ENCODE data around the gene DCP1A. TPM values are rescaled to one million over a fixed set of nuclear protein-coding genes. Genes with fewer than 3 reads are reported as not detected.
"Not testable (repeated sequence)": the region's sequence is repeated elsewhere in the genome, so short reads cannot be mapped to it uniquely, and the experiment has no call there.

DCP1A gene
- total RNA-seq, 1 donor from 2014 or later = 15.6 TPM

DNA sequence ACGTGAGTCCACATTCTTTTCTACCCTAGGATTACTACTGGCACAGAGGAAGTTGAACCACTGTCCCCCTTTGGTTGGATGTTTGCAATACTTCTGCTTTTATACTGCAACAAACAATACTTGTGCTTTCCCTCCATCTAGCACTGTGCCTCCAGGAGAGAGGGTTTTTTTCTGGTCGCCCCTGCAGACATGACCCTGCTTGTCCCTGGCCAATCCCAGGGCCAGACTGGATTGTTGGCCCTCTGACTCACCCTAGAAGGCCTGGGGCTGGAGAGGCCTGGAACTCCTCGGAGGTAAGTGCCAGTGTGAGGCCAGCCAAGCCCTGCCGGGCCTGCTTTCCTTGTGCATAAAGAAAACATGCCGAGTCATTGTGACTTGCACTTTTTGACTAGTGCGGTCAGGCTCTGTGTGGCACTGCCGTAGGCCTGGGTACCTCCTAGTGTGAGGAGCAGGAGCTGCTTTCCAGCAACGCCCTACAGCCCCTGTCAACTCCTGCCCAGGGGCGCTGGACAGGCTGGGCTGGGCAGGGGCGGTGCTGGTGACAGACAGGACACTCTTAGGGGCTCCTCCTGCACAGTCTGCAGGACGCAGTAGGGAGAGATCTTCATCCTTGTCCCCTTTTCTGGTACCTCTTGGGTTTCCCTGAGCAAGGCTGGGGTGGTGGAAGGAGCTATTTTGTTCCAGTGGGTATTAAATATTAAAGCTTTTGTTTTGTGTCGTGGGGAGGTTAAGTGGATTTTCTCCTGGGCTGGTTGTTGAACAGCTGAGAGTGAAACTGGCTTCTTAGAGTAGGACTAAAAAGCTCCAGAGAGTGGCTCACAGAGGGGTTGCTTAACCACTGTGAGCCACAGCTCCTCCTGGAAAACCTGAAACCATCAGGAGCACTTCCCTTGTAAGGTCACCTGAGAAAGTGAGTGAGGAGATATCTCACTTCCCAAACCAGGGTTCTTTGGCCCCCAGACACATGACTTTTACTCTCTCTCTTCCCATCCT is 77.2 kb downstream of the DCP1A start:
- DNase-seq (ENCODE audit: low read depth) = peak; percentile 94
- TF ChIP-seq, protein P1, sequence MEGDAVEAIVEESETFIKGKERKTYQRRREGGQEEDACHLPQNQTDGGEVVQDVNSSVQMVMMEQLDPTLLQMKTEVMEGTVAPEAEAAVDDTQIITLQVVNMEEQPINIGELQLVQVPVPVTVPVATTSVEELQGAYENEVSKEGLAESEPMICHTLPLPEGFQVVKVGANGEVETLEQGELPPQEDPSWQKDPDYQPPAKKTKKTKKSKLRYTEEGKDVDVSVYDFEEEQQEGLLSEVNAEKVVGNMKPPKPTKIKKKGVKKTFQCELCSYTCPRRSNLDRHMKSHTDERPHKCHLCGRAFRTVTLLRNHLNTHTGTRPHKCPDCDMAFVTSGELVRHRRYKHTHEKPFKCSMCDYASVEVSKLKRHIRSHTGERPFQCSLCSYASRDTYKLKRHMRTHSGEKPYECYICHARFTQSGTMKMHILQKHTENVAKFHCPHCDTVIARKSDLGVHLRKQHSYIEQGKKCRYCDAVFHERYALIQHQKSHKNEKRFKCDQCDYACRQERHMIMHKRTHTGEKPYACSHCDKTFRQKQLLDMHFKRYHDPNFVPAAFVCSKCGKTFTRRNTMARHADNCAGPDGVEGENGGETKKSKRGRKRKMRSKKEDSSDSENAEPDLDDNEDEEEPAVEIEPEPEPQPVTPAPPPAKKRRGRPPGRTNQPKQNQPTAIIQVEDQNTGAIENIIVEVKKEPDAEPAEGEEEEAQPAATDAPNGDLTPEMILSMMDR (IDR thresholded peaks at IDR 0.05; ENCODE audit: insufficient read depth, low read length, poor library complexity, severe bottlenecking) = peak; percentile 16
- no peak overlapping the region for H3K4me3 ChIP-seq (ENCODE audit: low read depth, low read length)
- no peaks in the 10 kb centered on the region for H3K27me3 ChIP-seq (ENCODE audit: control insufficient read depth, insufficient read depth, low read length)
- H3K36me3 ChIP-seq (ENCODE audit: control insufficient read depth, insufficient read depth, low read length) = no peaks in the 10 kb centered on the region

GRCh38 chr3:53269193-53269592 is 78.2 kb downstream of the DCP1A start:
- DNase-seq (ENCODE audit: low read depth); H3K4me3 ChIP-seq (ENCODE audit: low read depth, low read length); H3K27me3 ChIP-seq (ENCODE audit: control insufficient read depth, insufficient read depth, low read length); H3K36me3 ChIP-seq (ENCODE audit: control insufficient read depth, insufficient read depth, low read length): not testable (repeated sequence)

DNA sequence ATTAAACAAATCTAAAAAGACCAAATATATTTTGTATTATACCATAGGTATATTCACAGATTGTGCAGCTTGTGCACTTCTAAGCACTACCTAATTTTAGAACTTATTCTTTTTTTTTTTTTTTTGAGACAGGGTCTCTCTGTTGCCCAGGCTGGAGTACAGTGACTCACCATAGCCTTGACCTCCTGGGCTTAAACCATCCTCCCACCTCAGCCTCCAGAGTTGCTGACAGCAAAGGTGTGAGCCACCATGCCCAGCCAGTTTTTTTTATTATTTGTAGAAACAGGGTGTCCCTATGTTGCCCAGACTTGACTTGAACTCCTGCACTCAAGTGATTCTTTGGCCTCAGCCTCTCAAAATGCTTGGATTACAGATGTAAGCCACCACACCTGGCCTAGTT is 79.6 kb downstream of the DCP1A start:
- no peak for DNase-seq (ENCODE audit: low read depth)

DNA sequence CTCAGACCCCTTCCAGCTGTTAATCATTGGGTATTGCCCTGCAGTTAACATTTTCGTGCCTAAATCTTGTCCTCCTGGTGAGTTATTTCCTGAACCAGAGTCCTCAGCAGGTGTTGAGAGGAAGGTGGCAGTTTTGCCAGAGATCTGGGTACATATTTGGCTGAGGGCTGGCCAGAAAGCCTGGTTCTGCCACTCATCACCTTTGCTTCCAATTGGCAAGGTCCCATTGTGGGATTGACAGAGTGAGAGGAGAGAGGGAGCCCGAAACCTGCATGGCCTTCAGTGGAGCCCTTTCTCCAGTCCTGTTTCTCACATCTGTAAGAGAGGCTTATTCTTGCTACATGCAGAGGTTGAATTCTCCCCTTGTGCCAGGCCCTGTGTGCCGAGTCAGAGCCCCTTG is 82.6 kb downstream of the DCP1A start:
- TF ChIP-seq, protein P1 (IDR thresholded peaks at IDR 0.05; ENCODE audit: insufficient read depth, low read length, poor library complexity, severe bottlenecking) = no peak
- H3K27me3 ChIP-seq (ENCODE audit: control insufficient read depth, insufficient read depth, low read length) = no peaks in the 10 kb centered on the region
- no peak overlapping the region for H3K4me3 ChIP-seq (ENCODE audit: low read depth, low read length)
- no peak for DNase-seq (ENCODE audit: low read depth)
- no peaks in the 10 kb centered on the region for H3K36me3 ChIP-seq (ENCODE audit: control insufficient read depth, insufficient read depth, low read length)

More for the DNA sequence above, 79.6 kb downstream of the DCP1A start:
- TF ChIP-seq, protein P1 (IDR thresholded peaks at IDR 0.05; ENCODE audit: insufficient read depth, low read length, poor library complexity, severe bottlenecking) = no peak
- no peak overlapping the region for H3K4me3 ChIP-seq (ENCODE audit: low read depth, low read length)
- H3K36me3 ChIP-seq (ENCODE audit: control insufficient read depth, insufficient read depth, low read length) = no peaks in the 10 kb centered on the region
- no peaks in the 10 kb centered on the region for H3K27me3 ChIP-seq (ENCODE audit: control insufficient read depth, insufficient read depth, low read length)

DNA sequence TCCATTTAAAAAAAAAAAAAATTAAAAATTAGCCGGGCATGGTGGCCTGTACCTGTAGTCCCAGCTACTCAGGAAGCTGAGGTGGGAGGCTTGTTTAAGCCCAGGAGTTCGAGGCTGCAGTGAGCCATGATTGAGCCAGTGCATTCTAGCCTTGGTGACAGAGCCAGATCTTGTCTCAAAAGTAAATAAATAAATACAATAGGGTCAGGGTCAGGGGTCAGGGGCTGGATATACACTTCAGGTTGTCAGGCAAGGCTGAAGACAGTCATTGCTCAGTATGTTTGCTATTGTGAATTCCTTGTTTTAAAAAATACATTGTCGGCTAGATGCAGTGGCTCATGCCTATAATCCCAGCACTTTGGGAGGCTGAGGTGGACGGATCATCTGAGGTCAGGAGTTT is 83.4 kb downstream of the DCP1A start:
- Histone ChIP-seq H3K4me3 (ENCODE audit: low read depth, low read length) (no peak overlapping the region), H3K27me3 (ENCODE audit: control insufficient read depth, insufficient read depth, low read length) (no peaks in the 10 kb centered on the region), H3K36me3 (ENCODE audit: control insufficient read depth, insufficient read depth, low read length) (no peaks in the 10 kb centered on the region)
- TF ChIP-seq, protein P1 (IDR thresholded peaks at IDR 0.05; ENCODE audit: insufficient read depth, low read length, poor library complexity, severe bottlenecking) = no peak
- DNase-seq (ENCODE audit: low read depth) = no peak

- DNase-seq (ENCODE audit: low read depth) = no peak
- TF ChIP-seq, protein P1 (IDR thresholded peaks at IDR 0.05; ENCODE audit: insufficient read depth, low read length, poor library complexity, severe bottlenecking) = no peak
- H3K36me3 ChIP-seq (ENCODE audit: control insufficient read depth, insufficient read depth, low read length) = no peaks in the 10 kb centered on the region
- no peaks in the 10 kb centered on the region for H3K27me3 ChIP-seq (ENCODE audit: control insufficient read depth, insufficient read depth, low read length)
- H3K4me3 ChIP-seq (ENCODE audit: low read depth, low read length) = no peak overlapping the region
These were observed 85.6 kb downstream of the DCP1A start for GRCh38 chr3:53261712-53262111.

All from kidney epithelial cell (primary cell).